ENCODE measurements around the gene ZNF678.

ZNF678 gene

GRCh38 chr1:227567256-227567655 is 3.9 kb downstream of the ZNF678 start:
- no peak for TF ChIP-seq CTCF (IDR thresholded peaks at IDR 0.05)

GRCh38 chr1:227568593-227568992 is 5.2 kb downstream of the ZNF678 start:
- no peak for TF ChIP-seq CTCF (IDR thresholded peaks at IDR 0.05)

- TF ChIP-seq CTCF (IDR thresholded peaks at IDR 0.05): no peak
These were observed 9.4 kb downstream of the ZNF678 start for GRCh38 chr1:227572752-227573151.

- no peak for TF ChIP-seq CTCF (IDR thresholded peaks at IDR 0.05)
These were observed 11.6 kb downstream of the ZNF678 start for GRCh38 chr1:227574926-227575325.

GRCh38 chr1:227576189-227576588 is 12.8 kb downstream of the ZNF678 start:
- no peak for TF ChIP-seq CTCF (IDR thresholded peaks at IDR 0.05)

GRCh38 chr1:227577500-227577899 is 14.1 kb downstream of the ZNF678 start:
- TF ChIP-seq CTCF (IDR thresholded peaks at IDR 0.05): no peak

GRCh38 chr1:227583354-227583753 is 20.0 kb downstream of the ZNF678 start:
- no peak for TF ChIP-seq CTCF (IDR thresholded peaks at IDR 0.05)

- TF ChIP-seq CTCF (IDR thresholded peaks at IDR 0.05): no peak
These were observed 23.4 kb downstream of the ZNF678 start for GRCh38 chr1:227586733-227587132.

Measured in LNCAP (cell line).